ENCODE results near the gene TNK2. TPM values are rescaled to one million over a fixed set of nuclear protein-coding genes. Genes with fewer than 3 reads are reported as not detected.
A peak's percentile ranks its signal among the peaks of the same experiment; 100 is the strongest.

TNK2 gene
- total RNA-seq, 2 donors from 2014 or later = 56.5 to 67.7 TPM

GRCh38 chr3:195887670-195888069, 20.7 kb downstream of the TNK2 start:
- peaks cover 22% of the 10 kb centered on the region for H3K36me3 Mint-ChIP-seq (ENCODE audit: low read depth)
- H3K4me1 Mint-ChIP-seq = peaks cover 4% of the 10 kb centered on the region
- H3K9me3 Mint-ChIP-seq = no peaks in the 10 kb centered on the region
- H3K27me3 Mint-ChIP-seq = no peaks in the 10 kb centered on the region
- H3K4me3 Mint-ChIP-seq = no peak overlapping the region
- no peak overlapping the region for H3K27ac Mint-ChIP-seq
- ATAC-seq (replicated peaks) = no peak

GRCh38 chr3:195886181-195887141, 21.9 kb downstream of the TNK2 start:
- peaks cover 4% of the 10 kb centered on the region for H3K4me1 Mint-ChIP-seq
- no peaks in the 10 kb centered on the region for H3K27me3 Mint-ChIP-seq
- H3K27ac Mint-ChIP-seq = peak overlapping the region; percentile 48
- H3K4me3 Mint-ChIP-seq = no peak overlapping the region
- H3K36me3 Mint-ChIP-seq (ENCODE audit: low read depth) = peaks cover 31% of the 10 kb centered on the region
- no peaks in the 10 kb centered on the region for H3K9me3 Mint-ChIP-seq
- ATAC-seq (replicated peaks) = peak; percentile 28

- peak; percentile 42 for ATAC-seq (replicated peaks)
- Mint-ChIP-seq H3K36me3 (ENCODE audit: low read depth) (peaks cover 31% of the 10 kb centered on the region), H3K27me3 (no peaks in the 10 kb centered on the region), H3K9me3 (no peaks in the 10 kb centered on the region), H3K27ac (peak overlapping the region; percentile 48), H3K4me3 (no peak overlapping the region), H3K4me1 (peaks cover 4% of the 10 kb centered on the region)
Measured at GRCh38 chr3:195885036-195885891, 23.1 kb downstream of the TNK2 start.

GRCh38 chr3:195884691-195885035, 23.7 kb downstream of the TNK2 start:
- H3K4me1 Mint-ChIP-seq = peaks cover 4% of the 10 kb centered on the region
- no peak overlapping the region for H3K27ac Mint-ChIP-seq
- H3K27me3 Mint-ChIP-seq = no peaks in the 10 kb centered on the region
- no peak overlapping the region for H3K4me3 Mint-ChIP-seq
- ATAC-seq (replicated peaks) = no peak
- H3K36me3 Mint-ChIP-seq (ENCODE audit: low read depth) = peaks cover 31% of the 10 kb centered on the region
- H3K9me3 Mint-ChIP-seq = no peaks in the 10 kb centered on the region

GRCh38 chr3:195883801-195884200, 24.6 kb downstream of the TNK2 start:
- Mint-ChIP-seq H3K4me3 (no peak overlapping the region), H3K4me1 (no peaks in the 10 kb centered on the region), H3K27ac (no peak overlapping the region), H3K27me3 (no peaks in the 10 kb centered on the region), H3K36me3 (ENCODE audit: low read depth) (peaks cover 38% of the 10 kb centered on the region), H3K9me3 (no peaks in the 10 kb centered on the region)
- ATAC-seq (replicated peaks) = no peak

GRCh38 chr3:195883160-195883559, 25.2 kb downstream of the TNK2 start:
- Mint-ChIP-seq H3K4me1 (no peaks in the 10 kb centered on the region), H3K4me3 (no peak overlapping the region), H3K27ac (no peak overlapping the region), H3K36me3 (ENCODE audit: low read depth) (peaks cover 38% of the 10 kb centered on the region), H3K27me3 (no peaks in the 10 kb centered on the region), H3K9me3 (no peaks in the 10 kb centered on the region)
- ATAC-seq (replicated peaks) = no peak

GRCh38 chr3:195882002-195882441, 26.3 kb downstream of the TNK2 start:
- H3K27me3 Mint-ChIP-seq = no peaks in the 10 kb centered on the region
- no peak for ATAC-seq (replicated peaks)
- H3K9me3 Mint-ChIP-seq = no peaks in the 10 kb centered on the region
- H3K4me3 Mint-ChIP-seq = no peak overlapping the region
- H3K4me1 Mint-ChIP-seq = no peaks in the 10 kb centered on the region
- H3K36me3 Mint-ChIP-seq (ENCODE audit: low read depth) = peaks cover 44% of the 10 kb centered on the region
- H3K27ac Mint-ChIP-seq = no peak overlapping the region

- no peak overlapping the region for H3K27ac Mint-ChIP-seq
- H3K4me3 Mint-ChIP-seq = no peak overlapping the region
- no peaks in the 10 kb centered on the region for H3K4me1 Mint-ChIP-seq
- no peak for ATAC-seq (replicated peaks)
- peaks cover 45% of the 10 kb centered on the region for H3K36me3 Mint-ChIP-seq (ENCODE audit: low read depth)
- no peaks in the 10 kb centered on the region for H3K27me3 Mint-ChIP-seq
- no peaks in the 10 kb centered on the region for H3K9me3 Mint-ChIP-seq
Measured at GRCh38 chr3:195881276-195881988, 26.9 kb downstream of the TNK2 start.

- no peaks in the 10 kb centered on the region for H3K9me3 Mint-ChIP-seq
- no peaks in the 10 kb centered on the region for H3K4me1 Mint-ChIP-seq
- H3K4me3 Mint-ChIP-seq = no peak overlapping the region
- peaks cover 37% of the 10 kb centered on the region for H3K36me3 Mint-ChIP-seq (ENCODE audit: low read depth)
- no peaks in the 10 kb centered on the region for H3K27me3 Mint-ChIP-seq
- ATAC-seq (replicated peaks) = no peak
- H3K27ac Mint-ChIP-seq = no peak overlapping the region
Measured at GRCh38 chr3:195880037-195880431, 28.3 kb downstream of the TNK2 start.

- H3K27ac Mint-ChIP-seq = no peak overlapping the region
- ATAC-seq (replicated peaks) = no peak
- H3K4me3 Mint-ChIP-seq = no peak overlapping the region
- peaks cover 37% of the 10 kb centered on the region for H3K36me3 Mint-ChIP-seq (ENCODE audit: low read depth)
- H3K4me1 Mint-ChIP-seq = no peaks in the 10 kb centered on the region
- H3K9me3 Mint-ChIP-seq = no peaks in the 10 kb centered on the region
- H3K27me3 Mint-ChIP-seq = no peaks in the 10 kb centered on the region
Measured at GRCh38 chr3:195879416-195880036, 28.8 kb downstream of the TNK2 start.

GRCh38 chr3:195878424-195879274, 29.7 kb downstream of the TNK2 start:
- Mint-ChIP-seq H3K36me3 (ENCODE audit: low read depth) (peaks cover 33% of the 10 kb centered on the region), H3K27me3 (no peaks in the 10 kb centered on the region), H3K9me3 (no peaks in the 10 kb centered on the region), H3K27ac (peak overlapping the region; percentile 33), H3K4me1 (no peaks in the 10 kb centered on the region), H3K4me3 (no peak overlapping the region)
- no peak for ATAC-seq (replicated peaks)

GRCh38 chr3:195877767-195878423, 30.5 kb downstream of the TNK2 start:
- Mint-ChIP-seq H3K27ac (peak overlapping the region; percentile 78), H3K36me3 (ENCODE audit: low read depth) (peaks cover 25% of the 10 kb centered on the region), H3K27me3 (no peaks in the 10 kb centered on the region), H3K9me3 (no peaks in the 10 kb centered on the region), H3K4me3 (no peak overlapping the region), H3K4me1 (no peaks in the 10 kb centered on the region)
- ATAC-seq (replicated peaks) = no peak
